Nucleus accumbens (tissue), 56 donors: Measurements from ENCODE around the gene BTBD10.

Experiments
- DNase-seq, 56 donors: peaks; one replicate each; lab custom pipeline; 2025; lab: John Stamatoyannopoulos, UW

The BTBD10 gene

GRCh38 chr11:13343067-13343466 lies 120.0 kb downstream of the BTBD10 start:
- no peak for DNase-seq

DNA sequence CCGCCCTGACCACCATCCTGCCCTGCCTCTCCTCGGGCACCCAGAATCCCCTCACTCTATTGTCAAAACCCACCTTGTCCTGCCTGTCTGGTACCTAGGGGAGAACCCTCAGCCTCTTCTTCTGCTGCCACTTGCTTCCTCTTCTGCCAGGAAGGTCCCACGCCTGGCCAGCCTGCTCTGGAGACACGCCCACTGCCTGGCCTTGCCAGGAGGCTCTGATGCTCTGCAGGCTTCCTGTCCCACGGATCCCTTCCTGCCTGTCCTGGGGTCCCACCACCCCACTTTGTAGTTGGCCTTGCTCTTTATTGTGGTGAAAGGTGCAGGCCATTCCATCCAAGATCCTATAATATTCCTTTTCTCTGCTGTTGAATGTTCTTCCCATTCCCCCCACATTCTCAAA lies 122.0 kb downstream of the BTBD10 start:
- DNase-seq: no peak

DNA sequence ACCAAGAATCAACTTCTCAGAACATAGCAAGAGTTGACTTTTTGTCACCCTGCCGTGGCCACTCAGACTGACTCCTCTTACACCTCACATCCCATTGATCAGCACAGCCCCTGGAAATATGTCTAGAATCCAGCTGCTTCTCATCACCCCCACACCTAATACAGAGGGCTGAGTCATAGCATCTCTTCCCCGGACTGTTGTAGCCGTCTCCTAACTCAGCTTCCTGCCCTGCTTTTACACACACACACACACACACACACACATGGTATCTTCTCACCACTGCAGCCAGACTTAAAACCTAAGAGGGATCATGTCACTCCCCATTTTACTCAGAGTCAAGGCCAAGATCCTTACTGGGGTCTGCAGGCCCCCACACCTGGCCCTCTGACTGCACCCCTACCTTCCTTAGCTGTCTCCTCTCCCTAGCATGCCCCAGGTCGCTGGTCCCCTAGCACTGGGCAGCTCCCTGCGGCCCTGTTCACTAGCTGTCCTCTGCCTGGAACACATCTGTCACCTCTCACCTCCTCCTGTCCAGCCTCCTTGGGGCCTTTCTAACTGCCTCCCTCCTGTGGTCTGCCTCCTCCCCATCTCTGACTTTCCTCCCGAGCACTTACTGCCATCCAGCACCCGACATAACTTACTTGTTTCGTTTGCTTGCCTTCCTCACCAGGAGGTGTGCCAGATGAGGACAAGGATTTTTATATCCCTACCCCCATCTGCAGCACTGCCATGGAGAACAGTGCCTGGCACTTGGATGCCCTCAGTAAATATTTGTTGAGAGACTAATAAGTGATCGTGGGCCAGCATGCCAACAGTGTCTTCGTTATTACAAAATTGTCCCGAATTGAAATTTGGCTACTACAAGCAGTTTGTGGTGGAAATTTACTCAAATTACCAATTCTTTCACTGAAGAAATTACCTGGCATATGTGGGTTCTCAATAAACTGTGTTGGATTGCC lies 123.5 kb downstream of the BTBD10 start:
- no peak for DNase-seq

GRCh38 chr11:13338427-13339069 lies 124.5 kb downstream of the BTBD10 start:
- peak in 1 of 56 donors; percentile 16 for DNase-seq

- DNase-seq: no peak
Measured at GRCh38 chr11:13338019-13338426, 125.0 kb downstream of the BTBD10 start.
